T1000 (cell line): ENCODE data around the gene SERPINH1.
A peak's percentile ranks its signal among the peaks of the same experiment; 100 is the strongest.

Experiments
- DNase-seq: peaks from one replicate; lab custom pipeline; 2025; ENCODE audit warnings: mixed read lengths; lab: John Stamatoyannopoulos, UW

Gene SERPINH1

DNA sequence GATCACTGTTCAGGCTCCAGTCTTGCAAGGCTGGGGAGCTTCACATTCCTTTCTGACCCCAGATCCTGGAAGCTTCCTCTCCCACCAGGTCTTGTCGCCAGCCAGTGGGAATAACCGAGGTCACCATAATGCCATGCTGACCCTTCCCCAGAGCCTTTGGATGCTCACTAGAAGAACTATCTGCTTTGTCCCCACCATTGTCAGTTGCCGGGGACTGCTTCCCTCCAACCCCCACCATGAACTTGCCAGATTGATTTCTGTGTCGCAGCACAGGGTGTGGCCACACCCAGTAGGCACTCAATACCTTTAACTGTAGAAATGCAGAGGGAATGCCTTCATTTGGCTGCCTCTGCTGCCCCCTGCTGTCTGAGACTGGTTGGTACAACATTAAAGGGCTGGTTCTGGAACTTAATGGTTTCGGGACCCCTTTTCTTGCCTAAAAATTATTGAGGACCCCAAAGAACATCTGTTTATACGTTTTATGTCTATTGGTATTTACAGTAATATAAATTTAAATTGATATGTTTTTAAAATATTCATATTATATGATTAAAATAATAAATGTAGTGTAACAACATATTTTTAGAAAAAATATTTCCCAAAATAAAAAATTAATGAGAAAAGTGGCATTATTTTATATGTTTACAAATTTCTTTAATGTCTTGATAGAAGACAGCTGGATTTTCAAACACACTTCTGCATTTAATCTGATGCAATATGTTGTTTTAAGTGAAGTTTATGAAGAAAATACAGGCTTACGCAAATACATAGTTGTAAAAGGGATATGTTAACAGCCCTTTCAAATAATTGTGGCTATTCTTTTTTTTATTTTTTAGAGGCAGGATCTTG, 29.6 kb upstream of the SERPINH1 start:
- peak; percentile 49 for DNase-seq

DNA sequence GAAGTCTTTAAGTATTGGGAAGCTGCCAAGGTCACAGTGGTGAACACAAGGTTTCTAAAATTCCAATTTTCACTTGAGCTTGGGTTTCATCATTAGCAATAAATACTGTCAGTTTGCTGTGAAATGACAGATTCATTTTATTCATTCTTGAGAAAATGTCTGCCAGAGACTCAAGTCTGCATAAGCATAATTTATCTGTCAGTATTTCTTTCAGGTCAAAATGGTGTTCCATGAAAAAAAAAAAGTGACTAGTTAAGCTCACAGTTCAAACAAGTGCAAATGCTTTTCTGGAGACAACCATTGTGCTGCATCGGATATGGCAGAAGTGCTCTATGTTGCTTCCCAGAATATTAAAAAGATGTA, 28.2 kb upstream of the SERPINH1 start:
- DNase-seq, result no peak

DNA sequence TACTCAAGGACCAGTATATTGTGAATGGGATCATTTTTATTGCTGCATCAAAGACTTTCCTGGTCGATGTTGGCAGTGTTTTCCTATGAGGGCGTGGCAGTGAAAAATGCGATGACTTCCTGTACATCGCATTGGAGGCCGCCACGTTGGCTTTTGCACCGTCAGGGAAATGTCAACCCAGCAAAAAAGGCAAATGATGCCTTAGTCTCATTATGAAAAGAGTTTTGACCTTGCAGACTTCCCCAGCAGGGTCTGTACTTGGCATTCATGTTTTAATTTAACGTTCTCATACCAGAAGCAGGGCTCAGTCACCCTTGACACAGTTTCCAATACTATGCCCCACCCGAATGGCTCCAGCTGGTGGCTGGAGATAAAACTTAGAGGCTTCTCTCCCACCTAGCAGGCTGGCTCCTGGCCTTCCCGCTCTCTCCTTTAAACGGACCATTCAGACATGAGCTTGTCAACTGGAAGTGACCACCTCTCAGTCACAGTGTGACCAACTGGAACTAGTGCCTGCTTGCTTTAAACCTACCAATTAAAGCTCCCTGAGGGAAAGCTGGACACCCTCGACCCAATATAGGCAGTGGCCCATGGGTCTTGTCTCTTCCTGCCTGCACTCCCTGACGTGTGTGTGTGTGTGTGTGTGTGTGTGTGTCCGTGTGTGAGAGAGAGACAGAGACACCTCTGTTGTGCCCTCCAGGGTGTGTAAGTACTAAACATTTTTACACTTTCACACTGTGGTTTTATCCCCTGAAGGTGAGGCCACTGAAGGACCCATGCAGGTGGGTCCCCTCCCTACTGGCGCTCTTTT, 27.6 kb upstream of the SERPINH1 start:
- no peak for DNase-seq

DNA sequence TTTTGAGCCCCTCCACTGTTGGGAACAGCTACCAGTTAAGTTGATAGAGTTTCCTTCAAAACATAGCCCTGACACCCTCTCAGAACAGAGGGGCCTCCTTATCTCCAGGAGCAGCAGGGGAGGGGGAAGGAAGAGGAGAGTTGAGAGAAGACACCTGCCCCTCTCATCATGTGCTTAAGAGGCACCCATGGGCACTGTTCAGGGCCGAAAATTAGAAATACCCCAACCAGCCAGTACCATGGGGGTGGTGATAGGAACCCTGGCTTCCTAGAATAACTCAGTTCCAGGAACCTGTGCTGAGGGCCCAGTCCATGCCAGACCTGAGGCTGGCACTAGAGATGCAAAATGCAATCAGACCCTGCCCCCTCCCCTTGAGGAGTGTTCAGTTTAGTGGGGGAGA, 27.0 kb upstream of the SERPINH1 start:
- no peak for DNase-seq

DNA sequence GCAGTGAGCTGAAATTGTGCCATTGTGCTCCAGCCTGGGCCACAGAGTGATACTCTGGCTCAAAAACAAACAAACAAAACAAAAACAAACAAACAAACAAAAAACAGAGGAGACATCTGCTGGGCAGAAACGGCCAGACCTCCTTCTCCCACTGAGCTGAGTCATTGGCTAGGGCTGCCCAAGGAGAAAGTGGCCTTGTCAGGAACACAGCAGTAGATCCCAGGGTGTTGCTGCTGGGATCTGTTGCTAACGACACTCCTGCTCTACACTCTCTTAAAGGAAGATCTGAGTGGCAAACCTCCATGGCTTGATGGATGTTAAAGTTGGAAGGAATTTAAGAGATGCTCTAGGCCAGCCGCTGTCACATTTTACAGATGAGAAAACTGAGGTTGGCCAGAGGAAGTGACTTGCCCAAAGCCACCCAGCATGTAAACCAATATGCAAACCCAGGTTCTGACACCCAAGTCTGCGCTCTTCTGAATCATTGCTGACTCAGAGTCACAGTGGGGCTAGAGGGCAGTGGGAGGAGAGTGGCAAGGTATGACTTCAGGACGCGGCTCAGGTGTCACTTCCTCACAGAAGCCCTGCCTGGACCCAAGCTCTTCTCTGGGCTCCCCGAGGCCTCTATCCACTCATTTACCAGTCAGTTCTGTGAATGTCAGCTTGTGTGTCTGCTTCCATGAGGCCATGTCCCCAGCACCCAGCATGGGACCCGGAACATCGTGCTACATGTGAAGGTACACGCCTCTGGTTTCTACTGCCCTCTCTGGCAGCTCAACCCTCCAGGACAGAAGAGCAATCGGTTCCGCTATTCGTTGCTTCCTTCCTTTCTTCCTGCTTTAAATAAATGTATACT, 25.0 kb upstream of the SERPINH1 start:
- DNase-seq, result no peak

DNA sequence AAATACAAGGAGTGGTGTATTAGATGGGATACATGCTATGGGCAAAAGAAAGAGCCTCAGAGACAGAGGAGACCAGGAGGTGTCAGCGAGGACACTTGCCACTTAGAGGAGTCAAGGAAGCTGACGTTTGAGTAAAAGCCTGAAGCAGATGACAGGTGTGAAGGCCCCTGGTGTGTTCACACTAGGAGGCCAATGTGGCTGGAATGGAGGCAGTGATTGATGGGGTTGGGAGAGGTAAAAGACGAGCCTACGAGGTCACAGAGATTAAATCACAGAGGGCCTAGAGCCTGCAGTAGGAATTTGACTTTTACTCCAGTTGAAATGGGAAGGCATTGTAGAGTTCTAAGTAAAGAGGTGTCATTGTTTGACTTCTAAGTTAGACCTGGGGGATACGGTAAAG, 24.3 kb upstream of the SERPINH1 start:
- no peak for DNase-seq

DNA sequence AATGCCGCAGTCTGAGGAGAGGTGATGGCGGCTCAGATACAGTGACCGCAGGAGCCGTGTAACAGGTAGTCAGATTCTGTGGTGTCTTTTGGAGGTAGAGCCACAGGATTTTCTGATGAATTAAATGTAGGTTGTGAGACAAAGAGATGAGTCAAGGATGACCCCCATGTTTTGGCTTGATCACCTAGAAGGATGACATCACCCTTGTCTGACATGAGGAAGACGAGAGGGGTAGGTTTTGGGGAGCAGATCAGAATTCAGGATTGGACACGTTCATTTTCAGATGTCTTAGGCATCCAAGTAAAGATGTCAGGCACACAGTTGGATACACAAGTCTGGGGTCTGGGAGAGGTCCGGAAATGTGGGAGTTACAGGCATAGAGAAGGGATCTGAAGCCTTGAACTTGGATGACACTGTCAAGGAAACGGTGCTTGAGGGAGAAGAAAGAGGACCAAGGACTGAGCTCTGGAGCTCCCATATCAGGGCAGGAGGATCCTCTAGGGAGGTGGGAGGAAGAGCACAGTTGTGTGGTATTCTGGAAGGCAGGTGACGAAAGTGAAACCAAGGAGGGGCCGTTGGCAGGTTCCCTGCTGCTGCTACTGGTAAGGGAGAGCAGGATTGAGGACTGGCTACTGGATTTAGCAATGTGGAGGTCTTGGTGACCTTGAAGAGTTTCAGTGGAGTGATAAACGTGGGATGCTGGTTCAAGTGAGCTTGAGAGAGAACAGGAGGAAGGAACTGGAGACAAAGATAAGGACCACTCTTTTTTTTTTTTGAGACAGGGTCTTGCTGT, 23.7 kb upstream of the SERPINH1 start:
- no peak for DNase-seq

DNA sequence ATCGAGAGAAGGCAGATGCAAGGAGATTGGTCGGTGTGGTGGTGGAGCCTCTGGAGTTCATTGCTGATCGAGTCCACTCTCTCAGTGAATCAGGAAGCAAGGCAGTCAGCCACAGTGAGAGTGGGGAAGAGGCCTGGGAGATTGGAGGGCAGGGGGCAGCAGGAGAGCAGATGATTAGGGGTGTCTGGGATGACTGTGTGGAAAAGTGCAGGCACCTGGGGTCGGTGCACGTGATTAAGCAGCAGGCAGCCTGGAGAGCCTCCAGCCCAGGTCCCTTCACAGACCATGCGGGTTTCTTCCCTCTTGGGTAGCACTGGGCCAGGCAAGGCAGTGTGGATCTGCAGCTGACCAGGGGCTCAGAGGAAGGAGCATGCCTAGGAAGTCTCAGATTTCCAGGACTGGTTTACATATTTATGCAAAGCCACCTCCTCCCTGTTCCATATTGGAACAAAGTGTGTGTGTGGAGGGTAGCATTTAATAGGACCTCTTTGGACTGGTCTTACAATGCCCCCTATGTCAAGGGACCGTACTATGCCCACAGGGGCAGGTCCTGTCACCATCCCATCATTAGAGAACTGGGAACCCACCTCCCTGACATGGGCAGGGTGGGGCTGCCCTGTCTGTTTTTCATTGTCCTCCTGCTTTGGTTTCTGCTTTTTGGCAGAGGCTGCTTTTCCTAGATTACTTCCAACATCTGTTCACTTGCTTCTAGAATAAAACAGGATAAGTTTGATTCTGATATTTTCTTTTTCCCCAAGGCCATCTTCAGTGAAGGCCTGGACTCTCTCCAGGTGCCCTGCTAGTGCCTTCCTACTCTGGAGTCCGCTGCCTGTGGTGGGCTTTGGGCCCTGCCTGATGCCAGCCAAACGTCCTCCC, 22.4 kb upstream of the SERPINH1 start:
- DNase-seq, result no peak

DNA sequence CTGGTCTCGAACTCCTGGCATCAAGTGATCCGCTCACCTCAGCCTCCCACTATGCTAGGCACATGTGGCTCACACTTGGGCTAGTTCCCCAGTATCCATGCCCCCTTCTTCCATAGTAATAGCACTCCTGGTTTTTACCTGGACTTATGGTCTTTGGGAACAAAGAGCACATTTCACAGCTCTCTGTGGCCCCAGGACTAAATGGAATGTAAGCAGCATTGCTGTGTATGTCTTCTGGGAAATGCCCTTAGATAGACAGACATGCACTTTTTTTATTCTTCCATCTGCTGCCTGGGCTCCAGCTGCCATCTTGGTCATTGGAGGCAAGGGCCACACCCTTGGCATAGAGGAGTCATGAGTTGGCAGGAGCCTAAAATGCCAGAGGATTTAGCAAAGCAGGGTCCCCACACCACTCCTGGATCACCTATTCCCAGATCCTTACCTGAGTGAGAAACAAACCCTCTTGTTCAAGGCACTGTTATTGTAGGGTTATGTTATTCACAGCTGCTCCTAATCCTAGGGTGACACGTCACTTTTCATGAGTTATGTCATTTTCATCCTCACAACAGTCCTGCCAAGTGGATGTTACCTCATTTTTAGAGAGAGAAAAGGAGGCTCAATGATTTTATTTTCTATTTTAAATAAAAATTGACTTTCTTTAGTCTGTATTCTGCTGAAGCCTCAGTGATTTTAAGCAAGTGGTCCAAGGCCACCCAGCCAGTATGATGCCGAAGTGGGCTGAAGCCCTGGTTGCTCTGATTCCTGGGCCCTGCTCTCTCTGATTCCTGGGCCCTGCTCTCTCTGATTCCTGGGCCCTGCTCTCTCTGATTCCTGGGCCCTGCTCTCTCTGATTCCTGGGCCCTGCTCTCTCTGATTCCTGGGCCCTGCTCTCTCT, 20.6 kb upstream of the SERPINH1 start:
- no peak for DNase-seq

DNA sequence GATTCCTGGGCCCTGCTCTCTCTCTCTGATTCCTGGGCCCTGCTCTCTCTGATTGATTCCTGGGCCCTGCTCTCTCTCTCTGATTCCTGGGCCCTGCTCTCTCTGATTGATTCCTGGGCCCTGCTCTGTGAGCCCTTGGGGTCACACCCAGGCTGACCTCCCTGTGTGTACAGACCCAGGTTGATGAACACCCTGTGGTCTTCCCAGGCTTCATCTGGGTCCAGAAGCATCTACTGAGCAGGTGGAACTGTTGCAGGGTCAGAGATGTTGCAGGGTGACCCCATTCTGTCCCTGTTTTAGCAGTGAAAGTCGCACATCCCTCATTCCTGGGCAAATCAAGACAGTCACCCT, 20.0 kb upstream of the SERPINH1 start:
- no peak for DNase-seq

DNA sequence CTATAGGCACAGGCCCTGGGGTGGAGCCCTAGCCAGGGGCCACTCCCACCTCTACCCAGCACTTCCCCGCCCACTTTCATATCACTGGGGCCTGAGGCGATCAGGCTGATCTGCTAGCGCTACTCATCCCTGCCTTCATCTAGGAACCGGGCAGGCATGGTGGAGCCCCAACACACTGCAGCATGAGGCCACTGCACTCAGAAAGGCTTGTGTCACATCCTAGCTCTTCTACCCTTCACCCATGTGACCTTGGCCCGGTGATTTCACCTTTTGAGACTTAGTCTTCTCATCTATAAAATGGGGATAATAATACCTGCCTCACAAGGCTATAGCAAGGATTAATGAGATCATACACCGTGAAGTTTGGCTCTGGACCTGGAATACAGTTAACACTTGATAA, 18.2 kb upstream of the SERPINH1 start:
- DNase-seq, result no peak

DNA sequence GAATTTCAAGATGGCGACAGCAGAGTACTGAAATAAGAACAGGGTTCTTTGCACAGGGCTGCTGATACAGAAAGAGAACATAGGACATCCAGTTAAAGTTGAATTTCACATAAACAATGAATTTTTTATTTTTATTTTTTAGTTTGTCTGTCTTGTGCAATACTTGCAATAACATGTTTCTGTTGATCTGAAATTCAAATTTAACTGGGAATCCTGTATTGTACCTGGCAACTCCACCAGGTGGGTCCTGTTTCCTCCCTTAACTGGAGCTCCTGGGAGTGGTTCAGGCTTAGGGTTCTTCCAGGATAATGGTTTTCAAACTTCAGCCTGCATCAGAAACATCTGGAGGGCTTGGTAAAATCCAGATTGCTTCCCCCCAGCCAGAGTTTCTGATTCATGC, 14.9 kb upstream of the SERPINH1 start:
- DNase-seq, result no peak

DNA sequence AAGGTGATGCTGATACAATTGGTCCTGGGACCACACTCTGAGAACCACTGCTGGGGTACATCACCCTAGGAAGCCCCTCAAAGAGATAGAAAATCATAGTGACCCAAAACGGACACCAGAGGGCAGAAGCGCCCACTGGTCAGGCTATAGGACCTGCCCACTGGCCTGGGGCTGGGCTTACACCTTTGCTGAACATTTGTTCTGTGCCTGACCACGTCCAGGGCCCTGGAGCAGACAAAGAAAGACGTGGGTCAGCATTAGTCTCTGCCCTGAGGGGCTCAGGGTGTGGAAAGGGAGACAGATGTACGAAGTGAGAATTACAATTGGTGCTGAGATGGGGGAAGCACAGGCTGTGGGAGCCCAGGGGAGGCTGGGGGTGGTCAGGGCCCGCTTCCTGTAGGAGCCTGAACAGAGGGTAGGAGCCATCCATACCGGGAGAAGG, 14.4 kb upstream of the SERPINH1 start:
- peak; percentile 49 for DNase-seq

DNA sequence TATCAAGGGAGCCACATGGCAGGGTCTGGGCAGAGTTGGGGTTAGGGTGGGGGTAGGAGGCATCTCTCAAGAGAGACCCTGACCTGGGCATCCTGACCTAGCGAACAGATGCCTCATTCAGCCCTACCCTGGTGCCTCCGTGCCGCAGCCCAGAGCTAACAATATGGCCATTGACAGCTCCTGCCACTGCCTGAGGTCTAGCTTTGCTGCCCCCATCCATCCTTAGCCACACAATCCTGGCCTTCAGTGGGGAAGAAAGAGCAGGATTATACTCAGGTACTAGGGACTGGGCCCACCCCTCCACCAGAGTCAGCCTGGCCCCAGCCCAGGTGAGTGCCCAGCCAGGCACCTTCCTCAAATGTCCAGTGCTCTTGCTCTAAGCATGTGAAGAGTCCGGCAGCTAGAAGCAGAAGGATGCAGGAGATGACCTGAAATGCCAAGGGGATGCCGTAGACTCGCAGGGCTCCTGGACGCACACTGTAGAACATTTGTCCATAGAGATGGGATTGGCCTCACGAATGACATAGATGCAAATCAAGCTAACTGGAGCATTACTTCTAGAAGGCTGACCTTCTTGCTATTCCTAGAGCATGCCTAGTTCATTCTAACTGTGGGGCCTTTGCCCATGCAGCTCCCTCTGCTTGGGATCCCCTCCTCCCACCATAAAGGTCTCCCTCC, 13.3 kb upstream of the SERPINH1 start:
- no peak for DNase-seq

DNA sequence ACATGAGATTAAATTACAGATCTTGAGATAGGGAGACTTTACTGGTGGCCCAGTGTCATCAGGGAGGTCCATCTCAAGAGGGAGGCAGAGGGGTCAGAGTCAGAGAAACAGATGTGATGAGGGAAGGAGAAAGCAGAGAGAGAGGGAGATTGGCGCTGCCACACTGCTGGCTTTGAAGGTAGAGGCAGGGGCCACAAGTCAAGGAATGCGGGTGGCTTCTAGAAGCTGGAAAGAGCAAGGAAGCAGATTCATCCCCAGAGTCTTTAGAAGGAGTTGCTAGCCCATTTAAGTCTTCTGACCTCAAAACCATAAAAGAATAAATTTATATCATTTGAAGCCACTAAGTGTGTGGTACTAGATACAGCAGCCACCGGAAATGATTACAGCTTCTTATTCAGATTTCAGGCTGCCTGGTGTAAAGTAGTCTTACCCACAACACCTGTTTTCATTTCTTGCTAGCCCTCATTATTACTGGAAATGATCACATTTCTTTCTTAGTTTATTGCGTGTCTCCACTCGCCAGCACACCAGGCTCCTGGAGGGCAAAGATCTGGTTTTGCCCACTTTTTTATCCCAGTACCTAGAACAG, 12.6 kb upstream of the SERPINH1 start:
- no peak for DNase-seq

DNA sequence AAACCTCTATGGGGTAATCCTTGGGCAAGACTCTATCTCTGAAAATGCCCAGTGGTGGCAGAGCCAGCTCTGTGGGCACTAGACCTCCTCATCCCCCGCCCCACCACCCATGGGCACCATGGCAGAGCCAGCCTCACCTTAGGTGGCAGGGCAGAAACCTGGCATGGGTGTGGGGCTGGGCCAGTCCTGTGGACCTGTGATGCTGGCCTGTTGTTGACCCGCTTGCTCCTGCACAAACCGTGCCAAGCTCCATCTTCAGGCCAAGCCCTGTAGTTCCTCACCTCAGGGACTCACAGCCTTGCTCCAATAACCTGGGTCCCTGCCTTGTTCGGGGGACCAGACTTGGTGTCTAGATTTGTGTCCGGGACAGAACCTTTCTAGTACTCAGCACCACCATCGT, 8.9 kb upstream of the SERPINH1 start:
- DNase-seq, result no peak

DNA sequence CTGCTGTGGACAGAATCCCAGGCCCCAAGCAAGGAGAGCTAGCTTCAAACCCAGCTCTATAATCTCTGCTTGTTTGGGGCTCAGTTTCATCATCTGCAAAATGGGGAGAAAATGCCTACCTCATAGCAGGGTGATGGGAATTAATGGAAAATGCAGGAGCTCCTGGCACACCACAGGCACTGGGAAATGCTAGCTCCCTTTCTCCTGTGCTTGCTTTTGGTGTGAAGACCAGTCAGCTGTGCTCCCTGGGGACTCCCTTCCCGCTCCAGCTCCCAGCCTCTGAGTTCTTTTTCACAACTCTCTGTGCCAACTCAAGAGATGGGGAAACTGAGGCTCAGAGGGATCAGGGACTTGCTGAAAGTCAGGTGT, 8.2 kb upstream of the SERPINH1 start:
- no peak for DNase-seq

DNA sequence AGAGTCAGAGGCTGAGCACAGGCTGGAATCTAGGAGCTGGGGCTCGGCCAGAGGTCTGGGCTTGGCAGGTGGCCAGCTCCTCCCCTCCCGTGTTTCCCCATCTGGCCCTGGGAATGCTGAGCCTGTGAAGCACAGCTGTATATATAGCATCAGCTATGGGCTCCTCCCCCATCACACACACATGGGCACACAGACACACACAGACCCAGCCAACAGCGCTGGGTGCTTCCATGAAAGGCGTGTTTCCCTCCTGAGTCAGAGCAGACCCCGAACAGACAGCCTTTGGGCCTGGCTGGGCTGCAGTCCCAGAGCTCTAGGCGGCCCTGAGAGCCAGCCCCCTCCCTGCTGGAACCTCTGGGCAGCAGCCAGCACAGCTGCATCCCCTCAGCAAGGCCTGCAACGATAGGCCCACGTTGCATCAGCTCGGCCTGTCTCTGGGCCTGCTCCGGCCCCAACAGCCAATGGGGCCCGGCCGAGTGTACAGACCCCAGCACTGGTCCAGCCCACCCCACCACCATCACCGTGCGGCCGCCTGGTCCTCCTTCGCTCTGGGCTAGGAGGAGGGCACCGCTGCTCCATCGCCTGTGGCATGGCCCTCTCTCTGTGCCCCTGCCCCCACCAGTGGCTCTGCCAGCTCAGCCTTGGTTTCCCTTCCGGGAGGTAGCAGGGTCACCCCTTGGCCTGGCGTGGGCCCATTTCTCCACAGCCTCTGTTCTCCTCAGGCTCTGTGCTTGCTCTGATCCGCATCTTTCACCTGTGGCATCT, 7.6 kb upstream of the SERPINH1 start:
- DNase-seq, result peak; percentile 71
